Stimulated activated CD4-positive, alpha-beta T cell treated with anti-CD3 and anti-CD28 coated beads, Interleukin-4, amount 100 ng/mL, for 4 hours (primary cell): ENCODE measurements around the gene VILL.
"Not testable (repeated sequence)": the region's sequence is repeated elsewhere in the genome, so short reads cannot be mapped to it uniquely, and the experiment has no call there.

Source experiments
- DNase-seq, 2 experiments: peaks; one replicate each; pipeline ENCODE4 v3.0.0-alpha.2; 2020

Gene VILL

DNA sequence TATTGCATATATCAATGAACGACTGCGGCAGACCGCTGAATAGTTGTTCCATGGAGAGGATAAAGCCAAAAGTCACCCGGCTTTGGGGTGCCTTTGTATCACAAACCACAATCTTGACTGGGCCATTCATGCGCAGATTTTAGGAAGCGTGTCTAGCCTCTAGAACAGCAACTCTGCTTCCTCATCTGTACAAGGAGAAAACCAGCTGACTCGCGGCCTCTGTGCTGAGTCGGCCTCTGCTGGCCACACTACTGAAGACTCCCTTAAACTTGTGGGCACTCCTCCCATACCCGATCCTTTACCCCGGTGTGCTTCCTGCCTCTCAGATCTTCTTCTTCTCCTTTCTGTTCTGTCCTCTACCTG is 49.3 kb downstream of the VILL start:
- peak in 1 of 2 experiments; percentile 54 for DNase-seq

DNA sequence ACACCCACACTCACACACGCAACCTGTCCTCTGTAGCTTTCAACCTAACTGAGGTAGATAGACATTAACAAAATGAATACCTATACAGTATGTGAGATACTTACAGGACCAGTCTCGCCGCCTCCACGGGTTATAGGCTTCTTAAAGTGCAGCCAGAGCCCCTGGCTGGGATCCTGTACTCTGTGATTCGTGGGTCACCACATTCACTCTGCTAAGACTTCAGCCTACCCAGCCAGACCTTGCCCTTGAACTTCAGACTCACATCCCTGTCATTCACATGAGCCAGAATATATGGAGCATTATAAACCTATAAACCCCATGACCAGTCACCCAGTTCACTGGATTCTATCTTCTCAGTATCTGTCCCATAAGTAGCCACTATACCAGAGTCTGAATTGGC is 49.8 kb downstream of the VILL start:
- DNase-seq, result no peak

DNA sequence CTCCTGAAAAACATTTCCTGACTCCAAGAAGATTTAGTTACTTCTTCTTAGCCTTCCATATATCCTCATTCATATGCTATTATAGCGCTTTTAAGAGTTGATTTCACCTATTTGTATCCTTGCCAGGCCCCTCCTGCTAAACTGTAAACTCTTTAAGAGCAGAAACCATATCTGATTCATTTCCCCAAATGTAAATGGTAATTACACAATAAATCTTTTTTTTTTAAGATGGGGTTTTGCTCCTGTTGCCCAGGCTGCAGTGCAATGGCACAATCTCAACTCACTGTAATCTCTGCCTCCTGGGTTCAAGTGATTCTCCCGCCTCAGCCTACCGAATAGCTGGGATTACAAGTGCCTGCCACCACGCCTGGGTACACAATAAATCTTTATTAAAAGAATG is 52.9 kb downstream of the VILL start:
- no peak for DNase-seq

- no peak for DNase-seq
Observed at GRCh38 chr3:38046027-38046426, 55.4 kb downstream of the VILL start.

DNA sequence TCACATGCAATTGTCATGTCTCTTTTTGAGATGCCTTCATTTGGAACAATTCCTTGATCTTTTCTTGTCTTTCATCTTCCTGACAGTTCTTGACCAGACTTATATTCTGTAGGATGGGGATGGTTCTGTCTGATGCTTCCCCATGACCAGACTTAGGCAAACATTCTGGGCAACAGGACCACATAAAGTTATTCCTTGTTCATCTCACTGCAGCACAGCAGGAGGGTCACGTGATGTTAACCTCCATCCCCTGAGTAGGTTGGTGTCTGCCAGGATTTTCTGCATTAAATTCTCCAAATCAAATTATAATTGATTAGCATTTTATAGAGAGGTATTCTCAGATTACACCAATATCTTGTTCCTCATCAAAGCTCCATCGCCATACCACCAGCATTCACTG is 56.2 kb downstream of the VILL start:
- no peak for DNase-seq

- no peak for DNase-seq
Observed at GRCh38 chr3:38047896-38048295, 57.3 kb downstream of the VILL start.

DNA sequence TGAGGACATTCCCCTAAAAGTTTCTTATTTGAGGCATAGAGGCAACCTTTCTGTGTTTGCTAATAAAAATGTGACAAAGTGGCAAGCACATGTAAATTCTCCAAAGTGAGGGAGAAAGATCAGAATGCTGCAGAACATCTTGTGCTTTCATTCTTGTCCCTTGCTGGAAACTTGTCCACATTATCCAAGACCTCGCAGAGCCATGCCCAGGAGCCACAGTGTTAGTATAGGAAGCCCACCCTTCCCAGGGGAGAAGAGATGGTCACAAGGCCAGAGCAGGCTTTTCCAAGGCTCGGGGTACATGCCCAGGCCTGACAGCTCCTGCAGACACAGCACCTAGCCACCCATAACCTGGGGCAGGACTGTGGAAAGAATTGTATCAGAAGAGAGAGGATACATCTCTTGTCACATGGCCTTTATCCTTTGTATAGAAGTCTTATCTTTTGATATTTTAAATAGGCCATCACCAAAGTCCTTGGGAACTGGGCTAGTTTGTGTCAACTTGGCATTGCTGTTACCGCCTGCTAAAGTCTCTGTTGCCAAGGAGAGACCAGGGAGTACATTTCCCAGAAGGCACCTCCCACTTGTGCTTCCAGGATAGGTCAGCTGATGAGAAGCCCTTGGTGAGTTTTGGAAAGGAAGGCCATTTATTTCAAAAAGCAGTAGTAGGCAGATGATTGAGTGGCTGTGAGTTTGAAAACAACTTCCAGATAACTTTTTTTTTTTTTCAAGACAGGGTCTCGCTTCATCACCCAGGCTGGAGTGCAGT is 59.0 kb downstream of the VILL start:
- no peak for DNase-seq

GRCh38 chr3:38051131-38051530 is 60.5 kb downstream of the VILL start:
- no peak for DNase-seq

DNA sequence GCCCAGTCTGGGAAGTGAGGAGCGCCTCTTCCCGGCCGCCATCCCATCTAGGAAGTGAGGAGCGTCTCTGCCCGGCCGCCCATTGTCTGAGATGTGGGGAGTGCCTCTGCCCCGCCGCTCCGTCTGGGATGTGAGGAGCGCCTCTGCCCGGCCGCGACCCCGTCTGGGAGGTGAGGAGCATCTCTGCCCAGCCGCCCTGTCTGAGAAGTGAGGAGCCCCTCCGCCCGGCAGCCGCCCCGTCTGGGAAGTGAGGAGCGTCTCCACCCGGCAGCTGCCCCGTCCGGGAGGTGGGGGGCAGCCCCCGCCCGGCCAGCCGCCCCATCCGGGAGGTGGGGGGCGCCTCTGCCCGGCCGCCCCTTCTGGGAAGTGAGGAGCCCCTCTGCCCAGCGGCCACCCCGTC is 62.7 kb downstream of the VILL start:
- DNase-seq, result not testable (repeated sequence)

DNA sequence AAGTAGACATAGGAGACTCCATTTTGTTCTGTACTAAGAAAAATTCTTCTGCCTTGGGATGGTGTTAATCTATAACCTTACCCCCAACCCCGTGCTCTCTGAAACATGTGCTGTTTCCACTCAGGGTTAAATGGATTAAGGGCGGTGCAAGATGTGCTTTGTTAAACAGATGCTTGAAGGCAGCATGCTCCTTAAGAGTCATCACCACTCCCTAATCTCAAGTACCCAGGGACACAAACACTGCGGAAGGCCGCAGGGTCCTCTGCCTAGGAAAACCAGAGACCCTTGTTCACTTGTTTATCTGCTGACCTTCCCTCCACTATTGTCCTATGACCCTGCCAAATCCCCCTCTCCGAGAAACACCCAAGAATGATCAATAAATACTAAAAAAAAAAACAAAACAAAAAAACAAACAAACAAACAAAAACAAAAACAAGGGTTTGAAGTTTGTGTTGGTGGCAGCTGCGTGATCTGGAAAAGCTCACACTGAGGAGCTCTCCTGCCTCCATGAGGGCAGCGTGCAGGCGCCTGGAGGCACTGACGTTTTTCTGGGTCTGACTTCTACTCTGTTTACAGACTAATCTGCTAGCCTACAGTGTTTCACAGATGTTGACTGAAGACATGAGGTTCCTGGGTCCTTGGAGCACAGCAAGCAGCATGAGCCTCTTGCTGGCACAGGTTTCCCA is 63.4 kb downstream of the VILL start:
- not testable (repeated sequence) for DNase-seq

- DNase-seq, result no peak
Observed at GRCh38 chr3:38054499-38055001, 64.0 kb downstream of the VILL start.
